GM12873 (cell line): ENCODE data around the gene COX8C.

ENCODE experiments used
- CTCF ChIP-seq: IDR thresholded peaks from 2 replicates; pipeline ENCODE4 v1.5.1; 2012; ENCODE audit warnings: low read depth, mild to moderate bottlenecking, moderate library complexity, low read length, control low read depth; ENCODE audit not compliant: insufficient read depth; ENCODE audit errors: missing control alignments

The COX8C gene

DNA sequence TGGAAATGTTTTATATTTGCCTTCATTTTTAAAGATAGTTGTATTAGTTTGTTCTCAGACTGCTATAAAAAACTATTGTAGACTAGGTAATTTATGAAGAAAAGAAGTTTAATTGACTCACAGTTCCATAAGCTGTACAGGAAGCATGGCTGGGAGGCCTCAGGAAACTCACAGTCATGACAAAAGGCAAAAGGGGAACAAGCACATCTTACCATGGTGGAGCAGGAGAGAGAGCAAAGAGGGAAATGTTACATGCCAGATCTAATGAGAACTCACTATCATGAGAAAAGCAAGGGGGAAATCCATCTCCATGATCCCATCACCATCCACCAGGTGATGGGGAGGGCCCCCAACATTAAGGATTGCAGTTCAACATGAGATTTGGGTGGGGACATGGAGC is 48.2 kb downstream of the COX8C start:
- TF ChIP-seq CTCF, result no peak

DNA sequence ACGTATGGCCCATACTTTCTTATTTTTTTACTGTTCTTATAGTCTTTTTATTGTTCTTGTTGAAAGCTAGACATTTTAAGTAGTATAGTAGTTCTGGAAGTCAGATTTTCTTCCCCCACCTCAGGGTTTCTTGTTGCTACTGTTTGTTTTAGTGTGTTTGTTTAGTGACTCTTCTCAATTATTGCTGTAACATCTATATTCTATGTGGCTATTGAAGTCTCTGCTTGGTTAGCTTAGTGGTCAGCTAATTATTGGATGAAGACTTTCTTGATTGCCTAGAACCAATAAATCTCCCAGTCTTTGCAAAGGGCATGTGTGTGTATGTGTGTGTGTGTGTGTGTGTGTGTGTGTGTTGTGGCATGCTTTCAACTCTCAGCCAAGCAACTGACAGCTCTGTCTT is 49.5 kb downstream of the COX8C start:
- no peak for TF ChIP-seq CTCF
